AG10803 (cell line): ENCODE measurements around the gene FOXA2.

Experiments
- DNase-seq: peaks from one replicate; pipeline ENCODE4 v3.0.0; 2010; ENCODE audit warnings: low read depth
- H3K4me3 ChIP-seq: 2 replicates; pipeline ENCODE4 v1.5.1; 2011; ENCODE audit warnings: mild to moderate bottlenecking, low read length, control low read depth
- TF ChIP-seq, protein P1 (sequence below): conservative IDR thresholded peaks from 2 replicates; pipeline ENCODE4 v1.5.1; 2011; ENCODE audit warnings: mild to moderate bottlenecking, low read length, control low read depth, inconsistent platforms

Gene FOXA2

DNA sequence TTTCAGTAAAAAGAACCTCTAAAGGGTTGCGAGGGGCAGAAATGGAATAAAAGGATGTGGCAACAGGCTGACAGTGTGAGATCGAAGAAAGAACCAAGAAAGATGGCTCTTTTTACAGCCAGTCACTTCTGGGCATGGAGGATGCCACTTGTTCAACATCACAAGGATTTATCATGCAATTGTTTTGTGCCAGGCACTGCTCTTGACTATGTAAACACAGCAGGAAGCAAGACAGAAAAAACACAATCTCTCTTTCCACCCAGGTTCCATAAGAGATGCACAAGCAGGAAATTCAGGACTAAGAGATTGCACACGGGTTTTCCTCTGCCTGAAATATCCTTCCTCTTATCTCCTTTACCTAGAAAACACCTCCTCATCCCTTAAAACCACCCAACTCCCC, 38.0 kb downstream of the FOXA2 start:
- TF ChIP-seq, protein P1, sequence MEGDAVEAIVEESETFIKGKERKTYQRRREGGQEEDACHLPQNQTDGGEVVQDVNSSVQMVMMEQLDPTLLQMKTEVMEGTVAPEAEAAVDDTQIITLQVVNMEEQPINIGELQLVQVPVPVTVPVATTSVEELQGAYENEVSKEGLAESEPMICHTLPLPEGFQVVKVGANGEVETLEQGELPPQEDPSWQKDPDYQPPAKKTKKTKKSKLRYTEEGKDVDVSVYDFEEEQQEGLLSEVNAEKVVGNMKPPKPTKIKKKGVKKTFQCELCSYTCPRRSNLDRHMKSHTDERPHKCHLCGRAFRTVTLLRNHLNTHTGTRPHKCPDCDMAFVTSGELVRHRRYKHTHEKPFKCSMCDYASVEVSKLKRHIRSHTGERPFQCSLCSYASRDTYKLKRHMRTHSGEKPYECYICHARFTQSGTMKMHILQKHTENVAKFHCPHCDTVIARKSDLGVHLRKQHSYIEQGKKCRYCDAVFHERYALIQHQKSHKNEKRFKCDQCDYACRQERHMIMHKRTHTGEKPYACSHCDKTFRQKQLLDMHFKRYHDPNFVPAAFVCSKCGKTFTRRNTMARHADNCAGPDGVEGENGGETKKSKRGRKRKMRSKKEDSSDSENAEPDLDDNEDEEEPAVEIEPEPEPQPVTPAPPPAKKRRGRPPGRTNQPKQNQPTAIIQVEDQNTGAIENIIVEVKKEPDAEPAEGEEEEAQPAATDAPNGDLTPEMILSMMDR, result no peak
- no peak overlapping the region for H3K4me3 ChIP-seq
- no peak for DNase-seq

GRCh38 chr20:22545045-22545444, 39.3 kb downstream of the FOXA2 start:
- H3K4me3 ChIP-seq, result no peak overlapping the region
- TF ChIP-seq, protein P1, result no peak
- no peak for DNase-seq

- DNase-seq, result no peak
- H3K4me3 ChIP-seq, result no peak overlapping the region
- TF ChIP-seq, protein P1, result no peak
Observed at GRCh38 chr20:22544462-22544861, 39.9 kb downstream of the FOXA2 start.

DNA sequence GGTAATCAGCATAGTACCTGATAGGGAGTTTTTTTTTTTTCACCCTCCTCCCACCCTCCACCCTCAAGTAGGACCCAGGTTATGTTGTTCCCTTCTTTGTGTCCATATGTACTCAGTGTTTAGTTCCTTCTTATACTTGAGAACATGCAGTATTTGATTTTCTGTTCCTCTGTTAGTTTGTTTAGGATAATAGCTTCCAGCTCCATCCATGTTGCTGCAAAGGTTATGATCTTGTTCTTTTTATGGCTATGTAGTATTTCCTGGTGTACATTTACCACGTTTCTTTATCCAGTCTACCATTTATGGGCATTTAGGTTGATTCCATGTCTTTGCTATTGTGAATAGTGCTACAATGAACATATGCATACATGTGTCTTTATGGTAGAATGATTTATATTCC, 41.9 kb downstream of the FOXA2 start:
- TF ChIP-seq, protein P1, result no peak
- no peak overlapping the region for H3K4me3 ChIP-seq
- DNase-seq, result no peak

- H3K4me3 ChIP-seq, result no peak overlapping the region
- TF ChIP-seq, protein P1, result no peak
- no peak for DNase-seq
Observed at GRCh38 chr20:22540832-22541231, 43.5 kb downstream of the FOXA2 start.

DNA sequence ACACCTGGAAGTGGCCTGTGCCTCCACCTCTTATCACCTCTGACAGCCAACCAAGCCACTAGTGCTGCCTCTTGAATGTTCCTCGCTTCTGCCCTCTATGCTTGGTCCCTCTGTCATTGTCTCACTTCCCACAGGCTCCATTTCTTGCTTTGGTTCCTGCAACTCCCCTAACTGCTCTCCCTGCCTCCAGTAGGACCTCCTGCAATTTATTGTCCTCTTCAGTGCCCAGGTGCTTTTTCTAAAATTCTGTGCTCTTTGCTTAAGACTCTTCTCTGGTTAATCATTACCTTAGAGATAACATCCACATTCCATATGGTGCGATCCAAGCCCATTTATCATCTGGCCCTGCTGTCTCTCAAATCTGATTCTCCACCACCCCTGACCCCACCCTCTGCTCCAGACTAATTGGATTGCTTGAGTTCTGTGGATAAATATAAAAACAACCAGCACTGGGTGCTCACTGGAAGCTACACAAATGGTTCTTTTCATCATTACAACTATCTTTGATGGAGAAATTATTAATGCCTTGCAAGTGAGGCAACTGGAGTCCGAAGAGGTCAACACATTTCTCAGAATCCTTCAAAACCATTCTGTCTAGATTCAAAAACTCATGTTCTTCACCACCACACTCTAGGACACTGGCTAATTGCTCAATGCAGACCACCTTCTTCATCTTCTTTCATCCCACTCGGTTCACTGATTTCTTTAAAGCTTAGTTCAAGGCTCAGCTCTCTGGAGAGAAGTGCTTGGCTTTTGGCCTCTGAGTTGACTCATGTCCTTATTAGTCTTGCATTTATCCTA, 47.2 kb downstream of the FOXA2 start:
- H3K4me3 ChIP-seq, result no peak overlapping the region
- TF ChIP-seq, protein P1, result no peak
- DNase-seq, result no peak

DNA sequence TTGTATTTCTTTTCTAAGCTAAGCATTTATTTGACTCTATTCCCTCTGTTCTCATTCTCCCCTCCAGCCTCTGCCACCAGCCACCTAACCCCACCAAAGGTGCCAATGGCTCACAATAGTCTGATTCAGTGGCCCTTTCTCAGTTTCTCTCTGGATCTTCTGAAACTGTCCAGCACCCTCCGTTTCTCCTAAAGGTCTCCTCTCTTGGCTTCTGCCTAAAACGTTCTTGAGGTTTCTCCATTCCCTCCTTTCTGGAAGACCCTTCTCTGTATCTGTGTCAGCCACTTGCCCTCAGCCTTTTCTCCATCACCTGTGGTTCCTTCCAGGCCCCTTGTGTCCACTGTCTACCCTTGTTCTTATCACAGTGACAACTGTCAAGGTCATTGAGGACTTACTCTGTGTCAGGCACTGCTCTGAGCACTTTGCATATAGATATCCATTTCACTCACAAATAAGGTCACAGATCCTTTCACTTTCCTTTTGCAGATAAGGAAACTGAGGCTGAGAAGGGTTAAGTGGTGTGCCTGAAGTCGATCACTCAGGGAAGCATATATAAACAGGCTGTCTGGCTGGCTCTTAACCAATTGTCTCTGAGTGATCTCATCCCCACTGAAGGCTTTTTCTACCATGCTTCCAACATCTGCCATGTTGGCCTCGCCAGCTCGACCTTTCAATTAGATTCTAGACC, 48.1 kb downstream of the FOXA2 start:
- no peak for DNase-seq
- TF ChIP-seq, protein P1, result no peak
- H3K4me3 ChIP-seq, result no peak overlapping the region
